HEK293 (cell line): ENCODE results near the gene BAZ2B.

Experiments
- KLF1 ChIP-seq: fragments of 450-650 bp; formaldehyde crosslinking; IDR thresholded peaks from 2 replicates; pipeline ENCODE4 v1.5.1; 2016; ENCODE audit warnings: missing biosample characterization, missing genetic modification characterization
- ZBTB21 ChIP-seq: fragments of 450-650 bp; formaldehyde crosslinking; IDR thresholded peaks from 2 replicates; pipeline ENCODE4 v1.5.1; 2017; ENCODE audit warnings: missing biosample characterization, missing genetic modification characterization
- ZNF138 ChIP-seq: fragments of 450-650 bp; formaldehyde crosslinking; IDR thresholded peaks from 2 replicates; pipeline ENCODE4 v1.5.1; 2016; ENCODE audit warnings: missing biosample characterization, missing genetic modification characterization, borderline replicate concordance
- ZNF423 ChIP-seq: fragments of 450-650 bp; formaldehyde crosslinking; IDR thresholded peaks from 2 replicates; pipeline ENCODE4 v1.5.1; 2016; ENCODE audit warnings: missing biosample characterization, missing genetic modification characterization
- ZNF48 ChIP-seq: fragments of 450-650 bp; formaldehyde crosslinking; IDR thresholded peaks from 2 replicates; pipeline ENCODE4 v1.5.1; 2016; ENCODE audit warnings: missing biosample characterization, missing genetic modification characterization
- ZNF521 ChIP-seq: fragments of 450-650 bp; formaldehyde crosslinking; IDR thresholded peaks from 2 replicates; pipeline ENCODE4 v1.5.1; 2017; ENCODE audit warnings: missing biosample characterization, mild to moderate bottlenecking, missing genetic modification characterization
- ZNF571 ChIP-seq: fragments of 450-650 bp; formaldehyde crosslinking; IDR thresholded peaks from 2 replicates; pipeline ENCODE4 v1.5.0; 2017; ENCODE audit warnings: missing biosample characterization, missing genetic modification characterization
- ZNF747 ChIP-seq: fragments of 450-650 bp; formaldehyde crosslinking; IDR thresholded peaks from 2 replicates; pipeline ENCODE4 v1.5.1; 2016; ENCODE audit warnings: missing biosample characterization, missing genetic modification characterization
- TF ChIP-seq, protein P1 (sequence below): fragments of 450-650 bp; formaldehyde crosslinking; IDR thresholded peaks from 2 replicates; pipeline ENCODE4 v1.5.1; 2016; ENCODE audit warnings: missing biosample characterization, missing genetic modification characterization
- TF ChIP-seq, protein P2 (sequence below): fragments of 450-650 bp; formaldehyde crosslinking; IDR thresholded peaks from 2 replicates; pipeline ENCODE4 v1.5.1; 2016; ENCODE audit warnings: missing biosample characterization, missing genetic modification characterization
- TF ChIP-seq, protein P3 (sequence below): fragments of 450-650 bp; formaldehyde crosslinking; optimal IDR thresholded peaks from 2 replicates; pipeline ENCODE3; 2016; ENCODE audit warnings: missing biosample characterization, mild to moderate bottlenecking, missing genetic modification characterization
- TF ChIP-seq, protein P4 (sequence below): fragments of 450-650 bp; formaldehyde crosslinking; IDR thresholded peaks from 2 replicates; pipeline ENCODE4 v1.5.1; 2016; ENCODE audit warnings: missing biosample characterization, missing genetic modification characterization

DNA sequence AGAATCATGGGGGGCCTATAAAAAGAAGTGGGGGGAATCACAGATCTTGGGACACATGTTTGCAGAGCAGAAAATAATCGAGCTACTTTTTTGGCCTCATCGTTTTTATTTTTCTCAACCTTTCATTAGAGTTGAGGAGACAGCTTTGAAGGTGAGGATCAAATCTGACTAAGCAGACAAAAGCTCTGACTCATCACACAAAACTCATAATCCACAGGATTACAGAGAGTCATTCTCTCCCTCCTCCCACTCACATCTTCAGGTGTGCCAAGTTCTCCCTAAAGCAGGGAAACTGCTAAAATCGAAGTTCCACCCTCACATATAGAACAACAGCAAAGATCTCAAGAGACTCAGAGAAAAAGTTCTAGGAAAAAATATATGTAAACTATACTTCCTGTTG, 15.6 kb downstream of the BAZ2B start:
- TF ChIP-seq, protein P1, sequence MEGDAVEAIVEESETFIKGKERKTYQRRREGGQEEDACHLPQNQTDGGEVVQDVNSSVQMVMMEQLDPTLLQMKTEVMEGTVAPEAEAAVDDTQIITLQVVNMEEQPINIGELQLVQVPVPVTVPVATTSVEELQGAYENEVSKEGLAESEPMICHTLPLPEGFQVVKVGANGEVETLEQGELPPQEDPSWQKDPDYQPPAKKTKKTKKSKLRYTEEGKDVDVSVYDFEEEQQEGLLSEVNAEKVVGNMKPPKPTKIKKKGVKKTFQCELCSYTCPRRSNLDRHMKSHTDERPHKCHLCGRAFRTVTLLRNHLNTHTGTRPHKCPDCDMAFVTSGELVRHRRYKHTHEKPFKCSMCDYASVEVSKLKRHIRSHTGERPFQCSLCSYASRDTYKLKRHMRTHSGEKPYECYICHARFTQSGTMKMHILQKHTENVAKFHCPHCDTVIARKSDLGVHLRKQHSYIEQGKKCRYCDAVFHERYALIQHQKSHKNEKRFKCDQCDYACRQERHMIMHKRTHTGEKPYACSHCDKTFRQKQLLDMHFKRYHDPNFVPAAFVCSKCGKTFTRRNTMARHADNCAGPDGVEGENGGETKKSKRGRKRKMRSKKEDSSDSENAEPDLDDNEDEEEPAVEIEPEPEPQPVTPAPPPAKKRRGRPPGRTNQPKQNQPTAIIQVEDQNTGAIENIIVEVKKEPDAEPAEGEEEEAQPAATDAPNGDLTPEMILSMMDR (tag by site-specific recombination), result no peak
- no peak for TF ChIP-seq ZNF747 (tag by site-specific recombination)
- TF ChIP-seq ZBTB21, result no peak
- TF ChIP-seq ZNF138 (tag by site-specific recombination), result no peak
- TF ChIP-seq ZNF423, result no peak
- TF ChIP-seq, protein P2, sequence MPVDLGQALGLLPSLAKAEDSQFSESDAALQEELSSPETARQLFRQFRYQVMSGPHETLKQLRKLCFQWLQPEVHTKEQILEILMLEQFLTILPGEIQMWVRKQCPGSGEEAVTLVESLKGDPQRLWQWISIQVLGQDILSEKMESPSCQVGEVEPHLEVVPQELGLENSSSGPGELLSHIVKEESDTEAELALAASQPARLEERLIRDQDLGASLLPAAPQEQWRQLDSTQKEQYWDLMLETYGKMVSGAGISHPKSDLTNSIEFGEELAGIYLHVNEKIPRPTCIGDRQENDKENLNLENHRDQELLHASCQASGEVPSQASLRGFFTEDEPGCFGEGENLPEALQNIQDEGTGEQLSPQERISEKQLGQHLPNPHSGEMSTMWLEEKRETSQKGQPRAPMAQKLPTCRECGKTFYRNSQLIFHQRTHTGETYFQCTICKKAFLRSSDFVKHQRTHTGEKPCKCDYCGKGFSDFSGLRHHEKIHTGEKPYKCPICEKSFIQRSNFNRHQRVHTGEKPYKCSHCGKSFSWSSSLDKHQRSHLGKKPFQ (tag by site-specific recombination), result no peak
- TF ChIP-seq ZNF48 (tag by site-specific recombination), result no peak
- TF ChIP-seq KLF1 (tag by site-specific recombination), result no peak
- TF ChIP-seq ZNF571 (tag by site-specific recombination), result no peak
- TF ChIP-seq, protein P3, sequence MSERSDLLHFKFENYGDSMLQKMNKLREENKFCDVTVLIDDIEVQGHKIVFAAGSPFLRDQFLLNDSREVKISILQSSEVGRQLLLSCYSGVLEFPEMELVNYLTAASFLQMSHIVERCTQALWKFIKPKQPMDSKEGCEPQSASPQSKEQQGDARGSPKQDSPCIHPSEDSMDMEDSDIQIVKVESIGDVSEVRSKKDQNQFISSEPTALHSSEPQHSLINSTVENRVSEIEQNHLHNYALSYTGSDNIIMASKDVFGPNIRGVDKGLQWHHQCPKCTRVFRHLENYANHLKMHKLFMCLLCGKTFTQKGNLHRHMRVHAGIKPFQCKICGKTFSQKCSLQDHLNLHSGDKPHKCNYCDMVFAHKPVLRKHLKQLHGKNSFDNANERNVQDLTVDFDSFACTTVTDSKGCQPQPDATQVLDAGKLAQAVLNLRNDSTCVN (tag by site-specific recombination), result no peak
- TF ChIP-seq, protein P4, sequence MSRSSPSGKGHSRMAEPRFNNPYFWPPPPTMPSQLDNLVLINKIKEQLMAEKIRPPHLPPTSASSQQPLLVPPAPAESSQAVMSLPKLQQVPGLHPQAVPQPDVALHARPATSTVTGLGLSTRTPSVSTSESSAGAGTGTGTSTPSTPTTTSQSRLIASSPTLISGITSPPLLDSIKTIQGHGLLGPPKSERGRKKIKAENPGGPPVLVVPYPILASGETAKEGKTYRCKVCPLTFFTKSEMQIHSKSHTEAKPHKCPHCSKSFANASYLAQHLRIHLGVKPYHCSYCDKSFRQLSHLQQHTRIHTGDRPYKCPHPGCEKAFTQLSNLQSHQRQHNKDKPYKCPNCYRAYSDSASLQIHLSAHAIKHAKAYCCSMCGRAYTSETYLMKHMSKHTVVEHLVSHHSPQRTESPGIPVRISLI (tag by site-specific recombination), result no peak
- TF ChIP-seq ZNF521 (tag by site-specific recombination), result no peak
